Fibroblast of villous mesenchyme (primary cell): Measurements from ENCODE around the gene GTF2IRD1. TPM values are rescaled to one million over a fixed set of nuclear protein-coding genes. Genes with fewer than 3 reads are reported as not detected.

Experiments
- DNase-seq: peaks from one replicate; pipeline ENCODE4 v3.0.0-alpha.2; 2010; ENCODE audit warnings: low read depth
- H3K4me3 ChIP-seq: 2 replicates; pipeline ENCODE4 v1.5.1; 2011; ENCODE audit warnings: low read depth, mild to moderate bottlenecking, low read length
- CTCF ChIP-seq: IDR thresholded peaks from 2 replicates; pipeline ENCODE4 v1.5.1; 2012; ENCODE audit warnings: low read depth, mild to moderate bottlenecking, low read length; ENCODE audit not compliant: insufficient read depth
- total RNA-seq: library from RNA; depleted of rRNA; stranded (reverse); fragments of >200 nt; gene quantifications from 2 replicates; pipeline ENCODE4 v1.2.3, GENCODE V29; 2012

The GTF2IRD1 gene
- total RNA-seq, 1 donor: 13.4 TPM

- no peak for TF ChIP-seq CTCF
- DNase-seq: no peak
- no peak overlapping the region for H3K4me3 ChIP-seq
These were observed 25.0 kb downstream of the GTF2IRD1 start for GRCh38 chr7:74478671-74479065.

- H3K4me3 ChIP-seq: no peak overlapping the region
- TF ChIP-seq CTCF: no peak
- peak; percentile 50 for DNase-seq
These were observed 25.5 kb downstream of the GTF2IRD1 start for GRCh38 chr7:74479066-74479781.

- H3K4me3 ChIP-seq: peak overlapping the region; percentile 54
- no peak for TF ChIP-seq CTCF
- DNase-seq: peak; percentile 91
These were observed 26.5 kb downstream of the GTF2IRD1 start for GRCh38 chr7:74479961-74480829.

GRCh38 chr7:74480861-74481417 is 27.2 kb downstream of the GTF2IRD1 start:
- no peak for TF ChIP-seq CTCF
- H3K4me3 ChIP-seq: peak overlapping the region; percentile 54
- peak; percentile 92 for DNase-seq

- peak; percentile 55 for DNase-seq
- TF ChIP-seq CTCF: no peak
- no peak overlapping the region for H3K4me3 ChIP-seq
These were observed 27.9 kb downstream of the GTF2IRD1 start for GRCh38 chr7:74481458-74482196.

GRCh38 chr7:74482197-74482467 is 28.4 kb downstream of the GTF2IRD1 start:
- no peak overlapping the region for H3K4me3 ChIP-seq
- no peak for TF ChIP-seq CTCF

More at GRCh38 chr7:74482197-74482467, 28.4 kb downstream of the GTF2IRD1 start:
- no peak for DNase-seq
